CD14-positive monocyte (primary cell): ENCODE measurements around the gene IL23R. TPM values are rescaled to one million over a fixed set of nuclear protein-coding genes. Genes with fewer than 3 reads are reported as not detected.

Source experiments
- DNase-seq, 3 donors: peaks; one replicate each; pipeline ENCODE4 v3.0.0-alpha.2; 2011 to 2022
- H2AFZ ChIP-seq: 2 replicates; pipeline ENCODE4 v1.6.0; 2012; ENCODE audit warnings: mild to moderate bottlenecking, low read depth, low read length, inconsistent platforms; ENCODE audit not compliant: insufficient read depth, poor library complexity, severe bottlenecking
- H3K27ac ChIP-seq, 2 donors: 1 replicate in 1 of 2; 2 replicates in 1 of 2; pipeline ENCODE4 v1.5.1; 2012 to 2013; ENCODE audit warnings: low read length in 2 of 2, control low read depth in 1 of 2, inconsistent platforms in 1 of 2, low read depth in 1 of 2, mild to moderate bottlenecking in 1 of 2
- H3K27me3 ChIP-seq, 2 donors: one replicate each; pipeline versions ENCODE4 v1.6.0 to v1.6.1; 2011 to 2013; ENCODE audit warnings: low read length in 2 of 2; ENCODE audit not compliant: control insufficient read depth in 2 of 2, insufficient read depth in 2 of 2
- H3K36me3 ChIP-seq, 2 donors: replicated peaks in 1 of 2; 1 replicate in 1 of 2; 2 replicates in 1 of 2; pipeline versions ENCODE4 v1.5.1 to v1.6.1; 2012 to 2013; ENCODE audit warnings: low read length in 2 of 2, control low read depth in 1 of 2, inconsistent platforms in 1 of 2, mild to moderate bottlenecking in 1 of 2; ENCODE audit not compliant: insufficient read depth in 2 of 2, control insufficient read depth in 1 of 2
- H3K4me1 ChIP-seq, 2 donors: 1 replicate in 1 of 2; 2 replicates in 1 of 2; pipeline versions ENCODE4 v1.5.1 to v1.6.1; 2012 to 2013; ENCODE audit warnings: low read length in 2 of 2, control low read depth in 1 of 2, inconsistent platforms in 1 of 2, mild to moderate bottlenecking in 1 of 2, moderate library complexity in 1 of 2; ENCODE audit not compliant: insufficient read depth in 2 of 2, control insufficient read depth in 1 of 2
- H3K4me2 ChIP-seq: replicated peaks from 2 replicates; pipeline ENCODE3; 2012; ENCODE audit warnings: low read length, moderate library complexity, mild to moderate bottlenecking; ENCODE audit not compliant: poor library complexity, severe bottlenecking; ENCODE audit errors: extremely low read depth
- H3K4me3 ChIP-seq, 3 experiments: fragments of 200-600 bp in 1 of 3; sonication (generic) in 1 of 3; replicated peaks in 1 of 3; 1 replicate in 2 of 3; 2 replicates in 1 of 3; pipeline ENCODE4 v1.5.1; 2011 to 2013; ENCODE audit warnings: low read length in 3 of 3, mild to moderate bottlenecking in 3 of 3, control low read depth in 2 of 3, low read depth in 2 of 3, inconsistent platforms in 1 of 3, moderate library complexity in 1 of 3
- H3K79me2 ChIP-seq: 2 replicates; pipeline ENCODE4 v1.6.0; 2012; ENCODE audit warnings: mild to moderate bottlenecking, control low read depth, inconsistent platforms, low read length, moderate library complexity; ENCODE audit not compliant: insufficient read depth
- H3K9ac ChIP-seq: 2 replicates; pipeline ENCODE4 v1.6.0; 2017; ENCODE audit warnings: low read length, mild to moderate bottlenecking; ENCODE audit not compliant: insufficient read depth, poor library complexity, severe bottlenecking
- H3K9me3 ChIP-seq, 2 donors: replicated peaks in 1 of 2; 1 replicate in 1 of 2; 2 replicates in 1 of 2; pipeline versions ENCODE4 v1.5.1 to v1.6.1; 2012 to 2013; ENCODE audit warnings: low read length in 2 of 2, control low read depth in 1 of 2; ENCODE audit not compliant: control insufficient read depth in 1 of 2, insufficient read depth in 1 of 2
- H4K20me1 ChIP-seq: 2 replicates; pipeline ENCODE4 v1.6.0; 2012; ENCODE audit warnings: mild to moderate bottlenecking, low read length, control low read depth, moderate library complexity; ENCODE audit not compliant: insufficient read depth
- H3K27ac Mint-ChIP-seq, 7 donors: one replicate each; pipeline ENCODE4 v1.8.0; 2020; ENCODE audit warnings: mild to moderate bottlenecking in 7 of 7, mixed read lengths in 7 of 7, moderate library complexity in 6 of 7, inconsistent platforms in 2 of 7
- H3K27me3 Mint-ChIP-seq, 3 donors: one replicate each; pipeline ENCODE4 v1.8.0; 2021 to 2022; ENCODE audit warnings: low read depth in 3 of 3, mild to moderate bottlenecking in 3 of 3, mixed read lengths in 3 of 3, moderate library complexity in 3 of 3, inconsistent platforms in 1 of 3
- H3K36me3 Mint-ChIP-seq, 2 donors: one replicate each; pipeline ENCODE4 v1.8.0; 2020; ENCODE audit warnings: mixed read lengths in 2 of 2, inconsistent platforms in 1 of 2, mild to moderate bottlenecking in 1 of 2
- H3K4me1 Mint-ChIP-seq: one replicate; pipeline ENCODE4 v1.8.0; 2020; ENCODE audit warnings: mild to moderate bottlenecking, mixed read lengths
- H3K4me3 Mint-ChIP-seq, 2 donors: one replicate each; pipeline ENCODE4 v1.8.0; 2020; ENCODE audit warnings: mild to moderate bottlenecking in 2 of 2, mixed read lengths in 2 of 2, moderate library complexity in 1 of 2
- H3K9me3 Mint-ChIP-seq, 7 donors: one replicate each; pipeline ENCODE4 v1.8.0; 2020 to 2022; ENCODE audit warnings: mixed read lengths in 7 of 7, mild to moderate bottlenecking in 6 of 7, moderate library complexity in 6 of 7, inconsistent platforms in 2 of 7
- WGBS: methylation state at CpG from one replicate; pipeline ENCODE4 v1.1.5; 2013; ENCODE audit warnings: missing lambda C conversion rate; ENCODE audit not compliant: insufficient coverage; 5-methylcytosine and 5-hydroxymethylcytosine counted together
- intact Hi-C, 2 donors: fragments of 100-400 bp; cut with micrococcal nuclease; formaldehyde crosslinking; loops; one replicate each; pipeline versions ENCODE4 v1.15.0 to v1.15.1; 2023
- polyA plus RNA-seq, 3 donors: library from polyadenylated mRNA; depleted of rRNA in 1 of 3; unstranded in 2 of 3; stranded (reverse) in 1 of 3; fragments of 300-500 nt in 2 of 3; fragments of >200 nt in 1 of 3; fragmentation: Illumina TruSeq in 2 of 3; gene quantifications; 1 replicate in 2 of 3; 2 replicates in 1 of 3; pipeline ENCODE4 v1.2.3, GENCODE V29; 2012 to 2021
- TF ChIP-seq, protein P1 (sequence below): fragments of 200-600 bp; IDR thresholded peaks from one replicate; pipeline ENCODE4 v1.8.0; 2022; ENCODE audit warnings: antibody characterized with exemption, mild to moderate bottlenecking

IL23R gene
- polyA plus RNA-seq, 3 donors = not detected

GRCh38 chr1:67241200-67241746, 75.0 kb downstream of the IL23R start:
- Histone ChIP-seq H3K9me3 (no peaks in the 10 kb centered on the region), H4K20me1 (no peaks in the 10 kb centered on the region), H3K36me3 (no peaks in the 10 kb centered on the region), H3K4me1 (no peaks in the 10 kb centered on the region), H3K27ac (no peak overlapping the region), H3K9ac (no peak overlapping the region), H2AFZ (no peak overlapping the region), H3K4me2 (no peak overlapping the region), H3K27me3 (no peaks in the 10 kb centered on the region), H3K4me3 (no peak overlapping the region), H3K79me2 (no peaks in the 10 kb centered on the region)
- TF ChIP-seq, protein P1, sequence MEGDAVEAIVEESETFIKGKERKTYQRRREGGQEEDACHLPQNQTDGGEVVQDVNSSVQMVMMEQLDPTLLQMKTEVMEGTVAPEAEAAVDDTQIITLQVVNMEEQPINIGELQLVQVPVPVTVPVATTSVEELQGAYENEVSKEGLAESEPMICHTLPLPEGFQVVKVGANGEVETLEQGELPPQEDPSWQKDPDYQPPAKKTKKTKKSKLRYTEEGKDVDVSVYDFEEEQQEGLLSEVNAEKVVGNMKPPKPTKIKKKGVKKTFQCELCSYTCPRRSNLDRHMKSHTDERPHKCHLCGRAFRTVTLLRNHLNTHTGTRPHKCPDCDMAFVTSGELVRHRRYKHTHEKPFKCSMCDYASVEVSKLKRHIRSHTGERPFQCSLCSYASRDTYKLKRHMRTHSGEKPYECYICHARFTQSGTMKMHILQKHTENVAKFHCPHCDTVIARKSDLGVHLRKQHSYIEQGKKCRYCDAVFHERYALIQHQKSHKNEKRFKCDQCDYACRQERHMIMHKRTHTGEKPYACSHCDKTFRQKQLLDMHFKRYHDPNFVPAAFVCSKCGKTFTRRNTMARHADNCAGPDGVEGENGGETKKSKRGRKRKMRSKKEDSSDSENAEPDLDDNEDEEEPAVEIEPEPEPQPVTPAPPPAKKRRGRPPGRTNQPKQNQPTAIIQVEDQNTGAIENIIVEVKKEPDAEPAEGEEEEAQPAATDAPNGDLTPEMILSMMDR = no peak
- Mint-ChIP-seq H3K4me1 (no peaks in the 10 kb centered on the region), H3K27ac (no peak overlapping the region), H3K9me3 (peaks cover 0 to 7% (median 3%) of the 10 kb centered on the region in 7 donors), H3K4me3 (no peak overlapping the region), H3K27me3 (peaks cover 0 to 3% (median 0%) of the 10 kb centered on the region in 3 donors), H3K36me3 (no peaks in the 10 kb centered on the region)
- intact Hi-C loops = no loop called here
- no peak for DNase-seq
- WGBS = no CpG with 5 or more reads among the region's 1 CpG

DNA sequence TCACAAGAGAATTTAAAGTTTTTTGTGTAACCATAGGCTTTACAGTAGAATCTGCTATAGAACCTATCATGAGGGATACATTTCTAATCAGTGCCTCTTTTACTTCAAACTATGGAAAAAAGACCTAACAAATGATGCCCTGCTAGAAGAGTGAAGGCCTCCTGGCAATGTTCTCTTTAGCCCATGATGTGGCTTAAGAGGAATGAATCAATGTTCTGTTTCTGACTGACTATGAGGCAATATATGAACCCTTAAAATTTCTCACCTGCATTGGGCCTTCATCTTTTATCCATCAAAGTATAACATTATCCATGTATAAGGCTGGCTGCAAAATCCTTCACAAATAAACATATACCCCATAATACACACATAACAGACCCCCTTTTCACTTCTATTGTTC, 75.8 kb downstream of the IL23R start:
- no peak overlapping the region for H3K4me3 Mint-ChIP-seq
- H3K9me3 Mint-ChIP-seq = peaks cover 0 to 7% (median 3%) of the 10 kb centered on the region in 7 donors
- TF ChIP-seq, protein P1 = no peak
- Histone ChIP-seq H3K79me2 (no peaks in the 10 kb centered on the region), H3K4me1 (no peaks in the 10 kb centered on the region), H4K20me1 (no peaks in the 10 kb centered on the region), H3K4me3 (no peak overlapping the region), H3K27ac (no peak overlapping the region), H2AFZ (no peak overlapping the region), H3K9ac (no peak overlapping the region), H3K4me2 (no peak overlapping the region), H3K27me3 (no peaks in the 10 kb centered on the region), H3K36me3 (no peaks in the 10 kb centered on the region), H3K9me3 (no peaks in the 10 kb centered on the region)
- no peaks in the 10 kb centered on the region for H3K36me3 Mint-ChIP-seq
- intact Hi-C loops = no loop called here
- DNase-seq = no peak
- H3K4me1 Mint-ChIP-seq = no peaks in the 10 kb centered on the region
- H3K27me3 Mint-ChIP-seq = peaks cover 0 to 3% (median 0%) of the 10 kb centered on the region in 3 donors
- H3K27ac Mint-ChIP-seq = no peak overlapping the region
